K562 (cell line): ENCODE data around the gene ZNF286A. TPM values are rescaled to one million over a fixed set of nuclear protein-coding genes. Genes with fewer than 3 reads are reported as not detected.

Experiments used
- ATAC-seq: fragments of 200-7000 bp; cut with Tn5 transposase; 3 replicates; pipeline ENCODE4 v1.9.1; 2020; ENCODE audit warnings: moderate library complexity
- BruUV-seq: library from RNA; stranded (reverse); fragments of 400-500 nt; replicated peaks from 2 replicates; lab custom pipeline; 2021; lab: Mats Ljungman, UMichigan
- CTCF ChIA-PET: fragments of 300-600 bp; formaldehyde crosslinking; extraction: SDS; loops from one replicate; lab custom pipeline; 2021; ENCODE audit warnings: low intra/inter-chr PET ratio; lab: Yijun Ruan, JAX
- POLR2A ChIA-PET: fragments of 300-600, 350-650 bp; sonication (Branson Sonifier 250); formaldehyde crosslinking; extraction: SDS; loops from one replicate; lab custom pipeline; 2021; ENCODE audit warnings: antibody characterized with exemption, inconsistent platforms; lab: Yijun Ruan, JAX
- DNase-seq, 4 experiments: peaks; one replicate each; pipeline versions ENCODE4 v3.0.0 to v3.0.0-alpha.2; 2011 to 2018; ENCODE audit warnings: low spot score in 3 of 4, mixed read lengths in 3 of 4; ENCODE audit errors: extremely low read depth in 1 of 4
- FAIRE-seq: peaks from 2 replicates; lab custom pipeline; 2011; peaks lifted over from hg19 to GRCh38; lab: Jason Lieb, UNC
- H2AFZ ChIP-seq: 2 replicates; pipeline ENCODE4 v1.6.0; 2011; ENCODE audit warnings: low read depth, low read length, control low read depth, inconsistent platforms
- H3K27ac ChIP-seq: fragments of 200-600 bp; 3 replicates; pipeline ENCODE4 v1.8.0; 2011; ENCODE audit warnings: low read depth, mild to moderate bottlenecking, control low read depth, inconsistent platforms, low read length, moderate library complexity, mixed read lengths; ENCODE audit errors: extremely low read depth
- H3K27me3 ChIP-seq, 2 experiments: fragments of 300-600 bp in 1 of 2; 2 replicates in 1 of 2; 3 replicates in 1 of 2; pipeline versions ENCODE4 v1.6.0 to v1.8.0; 2011; ENCODE audit warnings: inconsistent platforms in 2 of 2, low read length in 2 of 2, mild to moderate bottlenecking in 1 of 2, mixed read lengths in 1 of 2, moderate library complexity in 1 of 2; ENCODE audit not compliant: control insufficient read depth in 2 of 2, insufficient read depth in 2 of 2
- H3K36me3 ChIP-seq: fragments of 300-600 bp; 3 replicates; pipeline ENCODE4 v1.8.0; 2011; ENCODE audit warnings: mild to moderate bottlenecking, low read length, inconsistent platforms; ENCODE audit not compliant: control insufficient read depth, insufficient read depth
- H3K4me1 ChIP-seq, 2 experiments: fragments of 200-600 bp in 1 of 2; replicated peaks in 1 of 2; 2 replicates in 1 of 2; 3 replicates in 1 of 2; pipeline versions ENCODE4 v1.5.1 to v1.8.0; 2011; ENCODE audit warnings: inconsistent platforms in 2 of 2, low read length in 2 of 2, mild to moderate bottlenecking in 1 of 2, mixed read lengths in 1 of 2, moderate library complexity in 1 of 2; ENCODE audit not compliant: control insufficient read depth in 2 of 2, insufficient read depth in 2 of 2
- H3K4me2 ChIP-seq: 2 replicates; pipeline ENCODE4 v1.6.1; 2011; ENCODE audit warnings: low read length, control low read depth, inconsistent platforms, mixed read lengths; ENCODE audit not compliant: insufficient read depth
- H3K4me3 ChIP-seq: fragments of 200-600 bp; sonication (generic), shearing (Covaris generic); 2 replicates; pipeline ENCODE4 v1.5.1; 2016; ENCODE audit warnings: control low read depth, inconsistent platforms
- H3K79me2 ChIP-seq: fragments of 200-600 bp; 3 replicates; pipeline ENCODE4 v1.8.0; 2011; ENCODE audit warnings: low read length, inconsistent platforms; ENCODE audit not compliant: control insufficient read depth, insufficient read depth
- H3K9ac ChIP-seq, 2 experiments: 2 replicates each; pipeline versions ENCODE4 v1.6.0 to v1.6.1; 2011; ENCODE audit warnings: low read depth in 2 of 2, low read length in 2 of 2, control low read depth in 1 of 2, inconsistent platforms in 1 of 2, mild to moderate bottlenecking in 1 of 2, mixed read lengths in 1 of 2; ENCODE audit not compliant: insufficient read depth in 1 of 2
- H3K9me1 ChIP-seq: one replicate; pipeline ENCODE4 v1.6.0; 2011; ENCODE audit warnings: inconsistent platforms, mild to moderate bottlenecking, low read length, moderate library complexity; ENCODE audit not compliant: control insufficient read depth, insufficient read depth
- H3K9me3 ChIP-seq: replicated peaks from 2 replicates; pipeline ENCODE4 v1.5.1; 2011; ENCODE audit warnings: low read depth, low read length, inconsistent platforms; ENCODE audit not compliant: control insufficient read depth, insufficient read depth
- H4K20me1 ChIP-seq: replicated peaks from 2 replicates; pipeline ENCODE4 v1.6.1; 2011; ENCODE audit warnings: low read length, inconsistent platforms, mixed read lengths; ENCODE audit not compliant: control insufficient read depth, insufficient read depth
- CHD7 ChIP-seq: fragments of 200-600 bp; sonication (generic); IDR thresholded peaks from one replicate; pipeline ENCODE4 v1.6.1; 2012; ENCODE audit warnings: mild to moderate bottlenecking, low read depth, low read length, inconsistent platforms
- ELF2 ChIP-seq: fragments of 250-450 bp; sonication (Bioruptor Pico); IDR thresholded peaks from 2 replicates; pipeline ENCODE4 v1.5.0; 2021; ENCODE audit warnings: mild to moderate bottlenecking
- HNRNPK ChIP-seq: fragments of 200-400 bp; formaldehyde crosslinking; IDR thresholded peaks from one replicate; pipeline ENCODE4 v1.6.1; 2018; ENCODE audit warnings: mild to moderate bottlenecking, low read depth, low read length; ENCODE audit not compliant: poor library complexity, severe bottlenecking
- MAFG ChIP-seq: fragments of 450-650 bp; conservative IDR thresholded peaks from 2 replicates; pipeline ENCODE4 v1.6.1; 2016; ENCODE audit warnings: missing genetic modification characterization, missing compliant biosample characterization
- NCOA4 ChIP-seq: fragments of 450-650 bp; IDR thresholded peaks from 2 replicates; pipeline ENCODE4 v1.6.1; 2018; ENCODE audit warnings: mild to moderate bottlenecking; ENCODE audit not compliant: partially characterized antibody
- RNF219 ChIP-seq: fragments of 250-450 bp; sonication (Bioruptor Pico); IDR thresholded peaks from 2 replicates; pipeline ENCODE4 v1.5.0; 2022; ENCODE audit warnings: mild to moderate bottlenecking
- SMARCE1 ChIP-seq: fragments of 450-650 bp; IDR thresholded peaks from 2 replicates; pipeline ENCODE4 v1.7.1; 2016; ENCODE audit warnings: mild to moderate bottlenecking
- SREBF2 ChIP-seq: sonication (generic); formaldehyde crosslinking; IDR thresholded peaks from 2 replicates; pipeline ENCODE4 v1.4.0; 2020; ENCODE audit warnings: mild to moderate bottlenecking, missing genetic modification reagents
- TRIM24 ChIP-seq, 2 experiments: fragments of 450-650 bp; IDR thresholded peaks; 2 replicates each; pipeline ENCODE4 v1.6.1; 2016
- in situ Hi-C: fragments of 300-500 bp; cut with MboI; formaldehyde crosslinking; loops from 4 replicates; pipeline ENCODE4 v1.15.0; 2018; ENCODE audit warnings: inconsistent platforms, mixed read lengths
- intact Hi-C: fragments of 100-400 bp; cut with micrococcal nuclease; formaldehyde crosslinking; loops from 2 replicates; pipeline ENCODE4 v1.14.2; 2022
- polyA plus RNA-seq, 8 experiments: library from polyadenylated mRNA; depleted of rRNA in 4 of 8; stranded (reverse) in 5 of 8; unstranded in 3 of 8; fragments of >200 nt; fragmentation: Nextera tagmentation in 2 of 8; fragmentation: Illumina TruSeq in 1 of 8; extraction: Ambion mirVana in 2 of 8; extraction: Trizol in 1 of 8; gene quantifications; 2 replicates each; pipeline versions ENCODE4 v1.2.1 to v1.2.3, GENCODE V29; 2011 to 2014; ENCODE audit warnings: inconsistent platforms in 1 of 8, missing spikeins in 1 of 8
- total RNA-seq, 7 experiments: library from RNA; depleted of rRNA in 6 of 7; stranded (reverse); fragments of >200 nt in 6 of 7; fragmentation: Illumina TruSeq in 2 of 7; extraction: Trizol in 2 of 7; gene quantifications; 2 replicates each; pipeline versions ENCODE4 v1.2.1 to v1.2.3, GENCODE V29; 2011 to 2021; ENCODE audit warnings: low replicate concordance in 1 of 7

ZNF286A gene
- total and polyA plus RNA-seq, 9 of the 15 experiments (the other 6 are each of a cell fraction or from before 2014, with no cell fraction given), result 9.0 to 23.1 (median 16.6) TPM

GRCh38 chr17:15657868-15658267, 41.7 kb upstream of the ZNF286A start:
- in situ Hi-C loops, result no loop called here
- ChIA-PET POLR2A (no interaction called here), CTCF (no interaction called here)
- FAIRE-seq (no peak), ATAC-seq (no peak), DNase-seq (no peak)
- Histone ChIP-seq H3K27me3 (no peaks in the 10 kb centered on the region), H3K4me3 (no peak overlapping the region), H3K4me2 (no peak overlapping the region), H3K27ac (no peak overlapping the region), H3K9me3 (no peaks in the 10 kb centered on the region), H4K20me1 (no peaks in the 10 kb centered on the region), H3K36me3 (peaks cover 2% of the 10 kb centered on the region; the same call in 1 of the 3 replicates), H2AFZ (no peak overlapping the region), H3K9ac (no peak overlapping the region), H3K79me2 (no peaks in the 10 kb centered on the region), H3K9me1 (no peaks in the 10 kb centered on the region), H3K4me1 (no peaks in the 10 kb centered on the region)
- BruUV-seq, result no TSS peak
- intact Hi-C loops, result no loop called here
- TF ChIP-seq TRIM24 (IDR thresholded peaks at IDR 0.05), result no peak
- no peak for TF ChIP-seq NCOA4
- TF ChIP-seq SMARCE1, result no peak
- TF ChIP-seq MAFG (tag), result no peak
- TF ChIP-seq RNF219 (CRISPR knock-in tag), result no peak
- no peak for TF ChIP-seq SREBF2
- TF ChIP-seq CHD7, result no peak
- TF ChIP-seq ELF2 (CRISPR knock-in tag), result no peak
- no peak for TF ChIP-seq HNRNPK
